GM20431 (cell line): ENCODE measurements around the gene CPEB1.
"Not testable (repeated sequence)": the region's sequence is repeated elsewhere in the genome, so short reads cannot be mapped to it uniquely, and the experiment has no call there.

Experiments used
- in situ Hi-C: fragments of 300-500 bp; cut with MseI, MboI; formaldehyde crosslinking; loops from one replicate; pipeline ENCODE4 v1.15.0; 2020; ENCODE audit warnings: low sequenced_read_pairs; ENCODE audit not compliant: unreplicated experiment

The CPEB1 gene

GRCh38 chr15:82650046-82650670 is 3.0 kb upstream of the CPEB1 start:
- in situ Hi-C loops, result no loop called here

GRCh38 chr15:82649226-82649999 is 2.2 kb upstream of the CPEB1 start:
- in situ Hi-C loops, result no loop called here

- in situ Hi-C loops, result no loop called here
These were observed 1.3 kb upstream of the CPEB1 start for GRCh38 chr15:82648257-82649103.

GRCh38 chr15:82647835-82648256 is 683 bp upstream of the CPEB1 start:
- in situ Hi-C loops, result no loop called here

GRCh38 chr15:82646250-82647044 is 716 bp downstream of the CPEB1 start:
- in situ Hi-C loops, result no loop called here

GRCh38 chr15:82644967-82645852 is 2.0 kb downstream of the CPEB1 start:
- in situ Hi-C loops, result not testable (repeated sequence)

- in situ Hi-C loops, result no loop called here
These were observed 3.2 kb downstream of the CPEB1 start for GRCh38 chr15:82643992-82644391.

GRCh38 chr15:82642656-82643055 is 4.5 kb downstream of the CPEB1 start:
- in situ Hi-C loops, result no loop called here

GRCh38 chr15:82641129-82641798 is 5.9 kb downstream of the CPEB1 start:
- in situ Hi-C loops, result no loop called here

GRCh38 chr15:82640672-82641071 is 6.5 kb downstream of the CPEB1 start:
- in situ Hi-C loops, result no loop called here

- in situ Hi-C loops, result no loop called here
These were observed 11.4 kb downstream of the CPEB1 start for GRCh38 chr15:82635798-82636197.

- in situ Hi-C loops, result no loop called here
These were observed 17.1 kb downstream of the CPEB1 start for GRCh38 chr15:82630033-82630432.

- in situ Hi-C loops, result no loop called here
These were observed 22.0 kb downstream of the CPEB1 start for GRCh38 chr15:82625136-82625535.

- in situ Hi-C loops, result no loop called here
These were observed 22.7 kb downstream of the CPEB1 start for GRCh38 chr15:82624438-82624837.

- in situ Hi-C loops, result no loop called here
These were observed 23.2 kb downstream of the CPEB1 start for GRCh38 chr15:82624008-82624407.

- in situ Hi-C loops, result no loop called here
These were observed 25.2 kb downstream of the CPEB1 start for GRCh38 chr15:82621970-82622369.

GRCh38 chr15:82613747-82614146 is 33.4 kb downstream of the CPEB1 start:
- in situ Hi-C loops, result no loop called here

GRCh38 chr15:82611348-82611747 is 35.8 kb downstream of the CPEB1 start:
- in situ Hi-C loops, result no loop called here

- in situ Hi-C loops, result no loop called here
These were observed 45.0 kb downstream of the CPEB1 start for GRCh38 chr15:82602195-82602594.
